GM18499 (cell line): ENCODE data around the gene SC5D.

Experiments used
- ATAC-seq: cut with Tn5 transposase; IDR thresholded peaks from one replicate; pipeline ENCODE4 v1.9.1; 2021; ENCODE audit warnings: moderate number of reproducible peaks; ENCODE audit not compliant: insufficient read depth, unreplicated experiment

SC5D gene

DNA sequence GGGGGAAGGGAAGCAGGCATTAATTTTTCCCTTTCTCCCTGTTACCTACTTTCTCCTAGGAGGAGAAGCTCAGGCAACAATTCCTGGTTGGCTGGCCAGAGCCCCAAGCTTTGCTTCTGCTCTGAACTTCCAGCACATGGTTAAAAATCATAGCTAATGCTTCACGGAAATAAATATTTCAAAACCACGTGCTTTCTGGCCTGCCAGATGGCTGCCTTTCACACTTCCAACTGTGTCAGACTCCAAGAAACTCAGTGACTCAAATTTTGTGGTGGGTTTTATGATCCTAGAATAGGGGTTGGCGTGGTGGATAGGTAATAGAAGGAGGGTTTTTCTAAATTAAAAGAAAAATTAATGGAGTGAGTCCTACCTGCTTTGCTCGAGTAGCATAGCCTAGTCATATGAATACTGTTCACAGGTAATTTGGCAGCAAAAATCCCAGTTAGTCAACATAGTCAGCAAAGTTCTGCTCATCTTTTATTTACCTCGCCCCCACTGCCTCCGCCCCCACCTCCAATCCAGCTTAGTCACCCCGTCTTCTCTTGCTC, 58.6 kb downstream of the SC5D start:
- ATAC-seq, result no peak

GRCh38 chr11:121352251-121352891, 59.8 kb downstream of the SC5D start:
- ATAC-seq, result no peak

- ATAC-seq, result no peak
Measured at GRCh38 chr11:121354192-121354591, 61.6 kb downstream of the SC5D start.

GRCh38 chr11:121356357-121356756, 63.8 kb downstream of the SC5D start:
- ATAC-seq, result no peak
